GM23248 (cell line): ENCODE measurements around the gene HMGB4. TPM values are rescaled to one million over a fixed set of nuclear protein-coding genes. Genes with fewer than 3 reads are reported as not detected.

Experiments used
- DNase-seq: peaks from one replicate; pipeline ENCODE4 v3.0.0-alpha.2; 2015
- H2AFZ ChIP-seq: fragments of 200-600 bp; sonication (generic); 2 replicates; pipeline ENCODE4 v1.6.1; 2016; ENCODE audit warnings: antibody characterized with exemption
- H3F3A ChIP-seq: fragments of 200-600 bp; sonication (generic); 2 replicates; pipeline ENCODE4 v1.6.1; 2016; ENCODE audit warnings: mild to moderate bottlenecking, antibody characterized with exemption, mixed run types; ENCODE audit not compliant: insufficient read depth
- H3K27ac ChIP-seq: fragments of 200-600 bp; sonication (generic); 2 replicates; pipeline ENCODE4 v1.5.1; 2016; ENCODE audit warnings: mild to moderate bottlenecking
- H3K27me3 ChIP-seq: fragments of 200-600 bp; sonication (generic); replicated peaks from 2 replicates; pipeline ENCODE4 v1.6.1; 2016; ENCODE audit warnings: mild to moderate bottlenecking; ENCODE audit not compliant: insufficient read depth
- H3K36me3 ChIP-seq: fragments of 200-600 bp; sonication (generic); 2 replicates; pipeline ENCODE4 v1.6.1; 2016; ENCODE audit warnings: low read depth, mild to moderate bottlenecking
- H3K4me1 ChIP-seq: fragments of 200-600 bp; sonication (generic); 2 replicates; pipeline ENCODE4 v1.6.1; 2016; ENCODE audit warnings: mild to moderate bottlenecking; ENCODE audit not compliant: insufficient read depth
- H3K4me2 ChIP-seq: fragments of 200-600 bp; sonication (generic); one replicate; pipeline ENCODE4 v1.6.1; 2016; ENCODE audit warnings: mild to moderate bottlenecking; ENCODE audit not compliant: unreplicated experiment
- H3K4me3 ChIP-seq: fragments of 200-600 bp; sonication (generic); 2 replicates; pipeline ENCODE4 v1.5.1; 2016; ENCODE audit warnings: mild to moderate bottlenecking
- H3K79me2 ChIP-seq: fragments of 200-600 bp; sonication (generic); 2 replicates; pipeline ENCODE4 v1.6.1; 2016; ENCODE audit warnings: mild to moderate bottlenecking; ENCODE audit not compliant: insufficient read depth
- H3K9ac ChIP-seq: fragments of 200-600 bp; sonication (generic); 2 replicates; pipeline ENCODE4 v1.6.1; 2016; ENCODE audit warnings: mild to moderate bottlenecking
- H3K9me2 ChIP-seq: fragments of 200-600 bp; sonication (generic); 2 replicates; pipeline ENCODE4 v1.6.1; 2016; ENCODE audit warnings: mixed run types, mild to moderate bottlenecking, moderate library complexity; ENCODE audit not compliant: insufficient read depth
- H3K9me3 ChIP-seq: fragments of 200-600 bp; sonication (generic); one replicate; pipeline ENCODE4 v1.6.1; 2017; ENCODE audit warnings: low read depth
- H4K20me1 ChIP-seq: fragments of 200-600 bp; sonication (generic); 2 replicates; pipeline ENCODE4 v1.6.0; 2016; ENCODE audit not compliant: insufficient read depth
- EZH2 ChIP-seq: fragments of 200-600 bp; sonication (generic); IDR thresholded peaks from 2 replicates; pipeline ENCODE4 v1.6.1; 2018; ENCODE audit warnings: antibody characterized with exemption, mild to moderate bottlenecking; ENCODE audit not compliant: insufficient read depth, poor library complexity, severe bottlenecking
- EZH2phosphoT487 ChIP-seq: fragments of 200-600 bp; sonication (generic); IDR thresholded peaks from 2 replicates; pipeline ENCODE4 v1.6.1; 2018; ENCODE audit warnings: antibody characterized with exemption, moderate library complexity, mild to moderate bottlenecking, low read depth; ENCODE audit not compliant: insufficient read depth
- WGBS, 2 experiments: methylation state at CpG; one replicate each; pipeline ENCODE4 v1.1.6; 2015 to 2017; ENCODE audit warnings: low lambda C conversion rate in 2 of 2, low coverage in 1 of 2; ENCODE audit errors: missing lambda C conversion rate in 2 of 2; 5-methylcytosine and 5-hydroxymethylcytosine counted together
- in situ Hi-C: fragments of 300-500 bp; cut with MboI; formaldehyde crosslinking; loops from 2 replicates; pipeline ENCODE4 v1.15.0; 2020
- polyA plus RNA-seq: library from polyadenylated mRNA; unstranded; fragments of >200 nt; fragmentation: Nextera tagmentation; extraction: Ambion mirVana; gene quantifications from 2 replicates; pipeline ENCODE4 v1.2.1, GENCODE V29; 2016
- total RNA-seq: library from RNA; depleted of rRNA; stranded (reverse); fragments of >200 nt; shearing (Covaris generic); gene quantifications from 2 replicates; pipeline ENCODE4 v1.2.3, GENCODE V29; 2014

The HMGB4 gene
- total and polyA plus RNA-seq, 2 experiments from 2014 or later = not detected

GRCh38 chr1:33899746-33900145, 35.9 kb downstream of the HMGB4 start:
- no peaks in the 10 kb centered on the region for H3K36me3 ChIP-seq
- H3K79me2 ChIP-seq = peaks cover 22% of the 10 kb centered on the region
- TF ChIP-seq EZH2 (no peak), EZH2phosphoT487 (no peak)
- H3K9me3 ChIP-seq = no peaks in the 10 kb centered on the region
- H3F3A ChIP-seq = peaks cover 25% of the 10 kb centered on the region
- no peaks in the 10 kb centered on the region for H4K20me1 ChIP-seq
- no peak overlapping the region for H3K9ac ChIP-seq
- DNase-seq = no peak
- in situ Hi-C loops = no loop called here
- H3K27me3 ChIP-seq = no peaks in the 10 kb centered on the region
- H3K4me2 ChIP-seq = no peak overlapping the region
- no peak overlapping the region for H2AFZ ChIP-seq
- H3K4me3 ChIP-seq = no peak overlapping the region
- 98% methylated on average over 3 of the region's 3 CpGs for WGBS, 2 experiments
- H3K4me1 ChIP-seq = peaks cover 35% of the 10 kb centered on the region
- H3K9me2 ChIP-seq = no peaks in the 10 kb centered on the region
- H3K27ac ChIP-seq = no peak overlapping the region

- peak; percentile 78 for DNase-seq
- H2AFZ ChIP-seq = 0 out of 2 replicates have a peak overlapping the region, but pooled peaks have one; percentile 6
- no peaks in the 10 kb centered on the region for H3K9me3 ChIP-seq
- in situ Hi-C loops = no loop called here
- WGBS, 2 experiments = 51 to 56% methylated on average over 6 of the region's 6 CpGs
- peak overlapping the region; percentile 68 for H3K27ac ChIP-seq
- TF ChIP-seq EZH2 = no peak
- no peak for TF ChIP-seq EZH2phosphoT487
- H3K36me3 ChIP-seq = no peaks in the 10 kb centered on the region
- peaks cover 6% of the 10 kb centered on the region; the same call in 1 of the 2 replicates for H3K79me2 ChIP-seq
- peak overlapping the region; percentile 60 for H3K9ac ChIP-seq
- peaks cover 41% of the 10 kb centered on the region for H3F3A ChIP-seq
- peak overlapping the region; percentile 48 for H3K4me3 ChIP-seq
- no peaks in the 10 kb centered on the region for H3K9me2 ChIP-seq
- peak overlapping the region; percentile 79 for H3K4me2 ChIP-seq
- no peaks in the 10 kb centered on the region for H4K20me1 ChIP-seq
- peaks cover 36% of the 10 kb centered on the region for H3K4me1 ChIP-seq
- no peaks in the 10 kb centered on the region for H3K27me3 ChIP-seq
Observed at GRCh38 chr1:33902486-33903209, 38.8 kb downstream of the HMGB4 start.

- in situ Hi-C loops = no loop called here
- Histone ChIP-seq H3F3A (peaks cover 41% of the 10 kb centered on the region), H3K9ac (peak overlapping the region; percentile 60), H3K27ac (peak overlapping the region; percentile 68), H2AFZ (0 out of 2 replicates have a peak overlapping the region, but pooled peaks have one; percentile 6), H3K27me3 (no peaks in the 10 kb centered on the region), H3K9me3 (no peaks in the 10 kb centered on the region), H3K9me2 (no peaks in the 10 kb centered on the region), H3K4me1 (peaks cover 36% of the 10 kb centered on the region), H3K36me3 (no peaks in the 10 kb centered on the region), H3K4me2 (peak overlapping the region; percentile 79), H4K20me1 (no peaks in the 10 kb centered on the region), H3K4me3 (peak overlapping the region; percentile 48), H3K79me2 (peaks cover 6% of the 10 kb centered on the region; the same call in 1 of the 2 replicates)
- TF ChIP-seq EZH2 (no peak), EZH2phosphoT487 (no peak)
- WGBS, 2 experiments = 0% methylated on average over 2 of the region's 2 CpGs
- peak; percentile 76 for DNase-seq
Observed at GRCh38 chr1:33903210-33903589, 39.3 kb downstream of the HMGB4 start.

DNA sequence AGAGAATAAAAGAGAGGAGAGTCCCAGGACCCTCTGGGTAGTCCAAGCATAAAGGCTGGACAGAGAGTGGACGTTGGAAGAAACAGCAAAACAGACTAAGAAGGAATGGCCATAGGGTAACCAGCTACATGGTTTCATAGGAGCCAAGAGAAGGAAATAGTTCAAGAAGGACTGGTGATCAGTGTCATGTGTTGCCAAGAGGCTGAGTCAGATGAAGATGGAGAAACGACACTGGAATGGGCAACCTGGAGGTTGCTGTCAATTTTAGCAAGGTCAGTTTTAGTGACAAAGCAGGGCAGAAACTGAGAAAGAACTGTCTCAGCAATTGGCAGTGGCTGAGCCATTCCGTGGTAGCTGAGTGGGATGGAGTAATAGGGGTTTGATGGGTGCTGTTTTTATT, 41.4 kb downstream of the HMGB4 start:
- no peaks in the 10 kb centered on the region for H3K9me3 ChIP-seq
- H3K27ac ChIP-seq = no peak overlapping the region
- no peak overlapping the region for H3K4me3 ChIP-seq
- H3K36me3 ChIP-seq = no peaks in the 10 kb centered on the region
- no peak for TF ChIP-seq EZH2
- TF ChIP-seq EZH2phosphoT487 = no peak
- no peak overlapping the region for H2AFZ ChIP-seq
- H3K4me1 ChIP-seq = peaks cover 36% of the 10 kb centered on the region
- no peaks in the 10 kb centered on the region for H3K9me2 ChIP-seq
- no peaks in the 10 kb centered on the region for H3K27me3 ChIP-seq
- no peaks in the 10 kb centered on the region for H3K79me2 ChIP-seq
- peak; percentile 51 for DNase-seq
- H3F3A ChIP-seq = peaks cover 41% of the 10 kb centered on the region
- in situ Hi-C loops = no loop called here
- WGBS, 2 experiments = 33 to 40% methylated on average over 3 of the region's 3 CpGs
- H3K4me2 ChIP-seq = no peak overlapping the region
- H3K9ac ChIP-seq = no peak overlapping the region
- H4K20me1 ChIP-seq = no peaks in the 10 kb centered on the region
